Hepatocyte (in vitro differentiated cells): Measurements from ENCODE around the gene RLN2.

Experiments
- EZH2 ChIP-seq: fragments of 200-600 bp; sonication (generic); IDR thresholded peaks from 2 replicates; pipeline ENCODE4 v1.6.1; 2016; ENCODE audit warnings: antibody characterized with exemption, mild to moderate bottlenecking, borderline replicate concordance
- EZH2phosphoT487 ChIP-seq: fragments of 200-600 bp; sonication (generic); IDR thresholded peaks from one replicate; pipeline ENCODE4 v1.6.1; 2018; ENCODE audit warnings: antibody characterized with exemption, mild to moderate bottlenecking, low read depth, moderate library complexity; ENCODE audit not compliant: unreplicated experiment, severe bottlenecking
- TF ChIP-seq, protein P1 (sequence below): fragments of 200-600 bp; sonication (generic); IDR thresholded peaks from 2 replicates; pipeline ENCODE4 v1.5.1; 2016; ENCODE audit warnings: antibody characterized with exemption, mild to moderate bottlenecking; ENCODE audit not compliant: poor library complexity

DNA sequence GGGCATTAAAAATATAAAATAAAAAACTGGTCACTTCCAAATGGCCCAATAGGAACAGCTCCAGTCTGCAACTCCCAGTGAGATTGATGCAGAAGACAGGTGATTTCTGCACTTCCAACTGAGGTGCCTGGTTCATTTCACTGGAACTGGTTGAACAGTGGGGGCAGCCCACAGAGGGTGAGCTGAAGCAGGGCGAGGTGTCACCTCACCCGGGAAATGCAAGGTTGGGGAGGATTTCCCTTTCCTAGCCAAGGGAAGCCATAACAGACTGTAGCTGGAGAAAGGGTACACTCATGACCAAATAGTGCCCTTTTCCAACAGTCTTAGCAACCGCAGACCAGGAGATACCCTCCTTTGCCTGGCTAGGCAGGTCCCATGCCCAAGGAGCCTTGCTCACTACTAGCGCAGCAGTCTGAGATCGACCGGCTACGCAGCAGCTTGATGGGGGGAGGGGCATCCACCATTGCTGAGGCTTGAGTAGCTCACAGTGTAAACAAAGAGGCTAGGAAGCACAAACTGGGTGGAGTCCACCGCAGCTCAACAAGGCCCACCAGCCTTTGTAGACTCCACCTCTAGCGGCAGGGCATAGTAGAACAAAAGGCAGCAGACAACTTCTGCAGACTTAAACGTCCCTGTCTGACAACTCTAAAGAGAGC, 22.5 kb upstream of the RLN2 start:
- TF ChIP-seq, protein P1, sequence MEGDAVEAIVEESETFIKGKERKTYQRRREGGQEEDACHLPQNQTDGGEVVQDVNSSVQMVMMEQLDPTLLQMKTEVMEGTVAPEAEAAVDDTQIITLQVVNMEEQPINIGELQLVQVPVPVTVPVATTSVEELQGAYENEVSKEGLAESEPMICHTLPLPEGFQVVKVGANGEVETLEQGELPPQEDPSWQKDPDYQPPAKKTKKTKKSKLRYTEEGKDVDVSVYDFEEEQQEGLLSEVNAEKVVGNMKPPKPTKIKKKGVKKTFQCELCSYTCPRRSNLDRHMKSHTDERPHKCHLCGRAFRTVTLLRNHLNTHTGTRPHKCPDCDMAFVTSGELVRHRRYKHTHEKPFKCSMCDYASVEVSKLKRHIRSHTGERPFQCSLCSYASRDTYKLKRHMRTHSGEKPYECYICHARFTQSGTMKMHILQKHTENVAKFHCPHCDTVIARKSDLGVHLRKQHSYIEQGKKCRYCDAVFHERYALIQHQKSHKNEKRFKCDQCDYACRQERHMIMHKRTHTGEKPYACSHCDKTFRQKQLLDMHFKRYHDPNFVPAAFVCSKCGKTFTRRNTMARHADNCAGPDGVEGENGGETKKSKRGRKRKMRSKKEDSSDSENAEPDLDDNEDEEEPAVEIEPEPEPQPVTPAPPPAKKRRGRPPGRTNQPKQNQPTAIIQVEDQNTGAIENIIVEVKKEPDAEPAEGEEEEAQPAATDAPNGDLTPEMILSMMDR = no peak
- TF ChIP-seq EZH2 = no peak
- TF ChIP-seq EZH2phosphoT487 = no peak
